Neural cell (in vitro differentiated cells): Measurements from ENCODE around the gene ITGB1. TPM values are rescaled to one million over a fixed set of nuclear protein-coding genes. Genes with fewer than 3 reads are reported as not detected.

Source experiments
- H2AFZ ChIP-seq: fragments of 200-600, 300-800 bp; sonication (generic), shearing (Covaris generic); 2 replicates; pipeline ENCODE4 v1.6.0; 2014; ENCODE audit warnings: low read depth, mild to moderate bottlenecking, antibody characterized with exemption, low read length, moderate library complexity
- H3F3A ChIP-seq: fragments of 200-600 bp; shearing (Covaris generic); 2 replicates; pipeline ENCODE4 v1.6.1; 2016; ENCODE audit warnings: mild to moderate bottlenecking, moderate library complexity, mixed read lengths, antibody characterized with exemption, low read length; ENCODE audit not compliant: insufficient read depth, poor library complexity, severe bottlenecking
- H3K27ac ChIP-seq: fragments of 200-600, 300-800 bp; sonication (generic), shearing (Covaris generic); 2 replicates; pipeline ENCODE4 v1.5.1; 2014; ENCODE audit warnings: mild to moderate bottlenecking, low read length, moderate library complexity
- H3K27me3 ChIP-seq: fragments of 300-800, 200-600 bp; sonication (generic), shearing (Covaris generic); 2 replicates; pipeline ENCODE4 v1.6.0; 2014; ENCODE audit warnings: mild to moderate bottlenecking, low read depth, low read length, moderate library complexity; ENCODE audit not compliant: insufficient read depth
- H3K36me3 ChIP-seq: fragments of 300-800, 200-600 bp; sonication (generic), shearing (Covaris generic); 2 replicates; pipeline ENCODE4 v1.5.1; 2014; ENCODE audit warnings: mild to moderate bottlenecking, antibody characterized with exemption, low read length, moderate library complexity; ENCODE audit not compliant: insufficient read depth
- H3K4me2 ChIP-seq: fragments of 300-800, 200-600 bp; sonication (generic), shearing (Covaris generic); 2 replicates; pipeline ENCODE4 v1.6.0; 2014; ENCODE audit warnings: mild to moderate bottlenecking, low read length
- H3K4me3 ChIP-seq: fragments of 300-800, 200-600 bp; sonication (generic), shearing (Covaris generic); 2 replicates; pipeline ENCODE4 v1.5.1; 2014; ENCODE audit warnings: mild to moderate bottlenecking, low read length, moderate library complexity
- H3K79me2 ChIP-seq: fragments of 200-600 bp; shearing (Covaris generic); replicated peaks from 2 replicates; pipeline ENCODE4 v1.6.0; 2014; ENCODE audit warnings: mild to moderate bottlenecking, low read length, moderate library complexity; ENCODE audit not compliant: insufficient read depth
- H3K9ac ChIP-seq: fragments of 300-800, 200-600 bp; sonication (generic), shearing (Covaris generic); 2 replicates; pipeline ENCODE4 v1.6.1; 2016; ENCODE audit warnings: mild to moderate bottlenecking, low read length, mixed read lengths
- H3K9me2 ChIP-seq: fragments of 200-600 bp; shearing (Covaris generic); 2 replicates; pipeline ENCODE4 v1.6.1; 2016; ENCODE audit warnings: mild to moderate bottlenecking, low read length, mixed read lengths; ENCODE audit not compliant: insufficient read depth
- H3K9me3 ChIP-seq: fragments of 200-600, 300-800 bp; sonication (generic), shearing (Covaris generic); 2 replicates; pipeline ENCODE4 v1.6.1; 2016; ENCODE audit warnings: mild to moderate bottlenecking, mixed run types, low read length, moderate library complexity, mixed read lengths
- H4K20me1 ChIP-seq: fragments of 200-600 bp; shearing (Covaris generic); 2 replicates; pipeline ENCODE4 v1.6.1; 2016; ENCODE audit warnings: mild to moderate bottlenecking, mixed run types; ENCODE audit not compliant: insufficient read depth
- EP300 ChIP-seq: fragments of 450-650 bp; conservative IDR thresholded peaks from 2 replicates; pipeline ENCODE4 v1.6.1; 2014; ENCODE audit warnings: antibody characterized with exemption, mild to moderate bottlenecking, moderate library complexity; ENCODE audit not compliant: poor library complexity, severe bottlenecking
- EZH2 ChIP-seq: fragments of 200-600, 300-800 bp; shearing (Covaris generic), sonication (generic); IDR thresholded peaks from 2 replicates; pipeline ENCODE4 v1.6.1; 2014; ENCODE audit warnings: antibody characterized with exemption, low read length, borderline replicate concordance, mild to moderate bottlenecking; ENCODE audit not compliant: insufficient read depth, poor library complexity, severe bottlenecking
- MXI1 ChIP-seq: fragments of 450-650 bp; conservative IDR thresholded peaks from 2 replicates; pipeline ENCODE4 v1.6.1; 2014; ENCODE audit warnings: antibody characterized with exemption, mild to moderate bottlenecking; ENCODE audit not compliant: poor library complexity, severe bottlenecking
- POLR2AphosphoS5 ChIP-seq: IDR thresholded peaks from 2 replicates; pipeline ENCODE4 v1.6.1; 2012
- RAD21 ChIP-seq: fragments of 450-650 bp; conservative IDR thresholded peaks from 2 replicates; pipeline ENCODE4 v1.6.1; 2014; ENCODE audit warnings: antibody characterized with exemption, mild to moderate bottlenecking, moderate library complexity
- SMC3 ChIP-seq: fragments of 450-650 bp; conservative IDR thresholded peaks from 2 replicates; pipeline ENCODE4 v1.6.1; 2014; ENCODE audit warnings: antibody characterized with exemption, mild to moderate bottlenecking, moderate library complexity; ENCODE audit not compliant: poor library complexity
- TAF1 ChIP-seq: IDR thresholded peaks from 2 replicates; pipeline ENCODE4 v1.6.1; 2012; ENCODE audit warnings: low read depth
- polyA plus RNA-seq: library from polyadenylated mRNA; depleted of rRNA; stranded (reverse); fragments of >200 nt; gene quantifications from 2 replicates; pipeline ENCODE4 v1.2.3, GENCODE V29; 2014
- TF ChIP-seq, protein P1 (sequence below): IDR thresholded peaks from 2 replicates; pipeline ENCODE4 v1.6.1; 2012; ENCODE audit warnings: borderline replicate concordance
- TF ChIP-seq, protein P2 (sequence below): fragments of 450-650 bp; IDR thresholded peaks from 2 replicates; pipeline ENCODE4 v1.5.1; 2014; ENCODE audit warnings: antibody characterized with exemption, mild to moderate bottlenecking, moderate library complexity; ENCODE audit not compliant: poor library complexity, severe bottlenecking

Gene ITGB1
- polyA plus RNA-seq, 1 donor from 2014 or later = 62.4 TPM

DNA sequence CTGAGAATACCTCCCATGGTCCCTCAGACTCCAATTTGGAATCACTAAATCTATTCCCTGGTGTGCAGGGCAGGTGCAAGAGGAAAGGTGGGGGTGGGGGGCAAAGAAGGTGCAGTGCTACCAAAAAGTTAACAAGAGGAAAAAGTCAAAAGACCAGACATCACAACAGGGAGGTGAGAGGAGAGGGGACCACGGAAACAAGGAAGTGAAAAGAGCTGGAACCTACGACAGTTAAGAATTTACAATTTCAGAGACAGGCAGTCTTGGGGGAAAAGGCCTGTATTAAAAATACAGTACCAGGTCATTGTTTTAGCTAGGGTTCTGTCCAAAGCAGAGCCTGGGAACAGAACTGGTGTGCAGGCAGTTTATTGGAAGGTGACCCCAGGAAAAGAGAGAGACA lies 14.6 kb downstream of the ITGB1 start (continued):
- TF ChIP-seq POLR2AphosphoS5 (no peak), MXI1 (no peak), SMC3 (no peak), EZH2 (no peak)

- H3F3A ChIP-seq = no peaks in the 10 kb centered on the region
- peaks cover 79% of the 10 kb centered on the region for H3K79me2 ChIP-seq
- H3K4me3 ChIP-seq = no peak overlapping the region
- no peaks in the 10 kb centered on the region for H3K9me2 ChIP-seq
- H3K27ac ChIP-seq = no peak overlapping the region
- no peaks in the 10 kb centered on the region for H4K20me1 ChIP-seq
- no peak overlapping the region for H3K4me2 ChIP-seq
- H2AFZ ChIP-seq = no peak overlapping the region
- no peaks in the 10 kb centered on the region for H3K9me3 ChIP-seq
- H3K9ac ChIP-seq = no peak overlapping the region
- TF ChIP-seq, protein P1, sequence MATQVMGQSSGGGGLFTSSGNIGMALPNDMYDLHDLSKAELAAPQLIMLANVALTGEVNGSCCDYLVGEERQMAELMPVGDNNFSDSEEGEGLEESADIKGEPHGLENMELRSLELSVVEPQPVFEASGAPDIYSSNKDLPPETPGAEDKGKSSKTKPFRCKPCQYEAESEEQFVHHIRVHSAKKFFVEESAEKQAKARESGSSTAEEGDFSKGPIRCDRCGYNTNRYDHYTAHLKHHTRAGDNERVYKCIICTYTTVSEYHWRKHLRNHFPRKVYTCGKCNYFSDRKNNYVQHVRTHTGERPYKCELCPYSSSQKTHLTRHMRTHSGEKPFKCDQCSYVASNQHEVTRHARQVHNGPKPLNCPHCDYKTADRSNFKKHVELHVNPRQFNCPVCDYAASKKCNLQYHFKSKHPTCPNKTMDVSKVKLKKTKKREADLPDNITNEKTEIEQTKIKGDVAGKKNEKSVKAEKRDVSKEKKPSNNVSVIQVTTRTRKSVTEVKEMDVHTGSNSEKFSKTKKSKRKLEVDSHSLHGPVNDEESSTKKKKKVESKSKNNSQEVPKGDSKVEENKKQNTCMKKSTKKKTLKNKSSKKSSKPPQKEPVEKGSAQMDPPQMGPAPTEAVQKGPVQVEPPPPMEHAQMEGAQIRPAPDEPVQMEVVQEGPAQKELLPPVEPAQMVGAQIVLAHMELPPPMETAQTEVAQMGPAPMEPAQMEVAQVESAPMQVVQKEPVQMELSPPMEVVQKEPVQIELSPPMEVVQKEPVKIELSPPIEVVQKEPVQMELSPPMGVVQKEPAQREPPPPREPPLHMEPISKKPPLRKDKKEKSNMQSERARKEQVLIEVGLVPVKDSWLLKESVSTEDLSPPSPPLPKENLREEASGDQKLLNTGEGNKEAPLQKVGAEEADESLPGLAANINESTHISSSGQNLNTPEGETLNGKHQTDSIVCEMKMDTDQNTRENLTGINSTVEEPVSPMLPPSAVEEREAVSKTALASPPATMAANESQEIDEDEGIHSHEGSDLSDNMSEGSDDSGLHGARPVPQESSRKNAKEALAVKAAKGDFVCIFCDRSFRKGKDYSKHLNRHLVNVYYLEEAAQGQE = no peak
- TF ChIP-seq SMC3 (no peak), EP300 (no peak), RAD21 (no peak), TAF1 (no peak), EZH2 (no peak), POLR2AphosphoS5 (no peak), MXI1 (no peak)
- TF ChIP-seq, protein P2, sequence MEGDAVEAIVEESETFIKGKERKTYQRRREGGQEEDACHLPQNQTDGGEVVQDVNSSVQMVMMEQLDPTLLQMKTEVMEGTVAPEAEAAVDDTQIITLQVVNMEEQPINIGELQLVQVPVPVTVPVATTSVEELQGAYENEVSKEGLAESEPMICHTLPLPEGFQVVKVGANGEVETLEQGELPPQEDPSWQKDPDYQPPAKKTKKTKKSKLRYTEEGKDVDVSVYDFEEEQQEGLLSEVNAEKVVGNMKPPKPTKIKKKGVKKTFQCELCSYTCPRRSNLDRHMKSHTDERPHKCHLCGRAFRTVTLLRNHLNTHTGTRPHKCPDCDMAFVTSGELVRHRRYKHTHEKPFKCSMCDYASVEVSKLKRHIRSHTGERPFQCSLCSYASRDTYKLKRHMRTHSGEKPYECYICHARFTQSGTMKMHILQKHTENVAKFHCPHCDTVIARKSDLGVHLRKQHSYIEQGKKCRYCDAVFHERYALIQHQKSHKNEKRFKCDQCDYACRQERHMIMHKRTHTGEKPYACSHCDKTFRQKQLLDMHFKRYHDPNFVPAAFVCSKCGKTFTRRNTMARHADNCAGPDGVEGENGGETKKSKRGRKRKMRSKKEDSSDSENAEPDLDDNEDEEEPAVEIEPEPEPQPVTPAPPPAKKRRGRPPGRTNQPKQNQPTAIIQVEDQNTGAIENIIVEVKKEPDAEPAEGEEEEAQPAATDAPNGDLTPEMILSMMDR = no peak
- H3K36me3 ChIP-seq = no peaks in the 10 kb centered on the region
- H3K27me3 ChIP-seq = no peaks in the 10 kb centered on the region
Observed at GRCh38 chr10:32942081-32942480, 15.9 kb downstream of the ITGB1 start.

- TF ChIP-seq EZH2 (no peak), SMC3 (no peak), POLR2AphosphoS5 (no peak), TAF1 (no peak), EP300 (no peak)
- TF ChIP-seq, protein P2 = no peak
- Histone ChIP-seq H3K9me2 (no peaks in the 10 kb centered on the region), H3K79me2 (peaks cover 83% of the 10 kb centered on the region), H3K27me3 (no peaks in the 10 kb centered on the region), H3K36me3 (no peaks in the 10 kb centered on the region), H3K4me2 (no peak overlapping the region), H3K9ac (no peak overlapping the region), H3F3A (peaks cover 3% of the 10 kb centered on the region), H3K27ac (no peak overlapping the region), H3K4me3 (no peak overlapping the region), H4K20me1 (no peaks in the 10 kb centered on the region), H3K9me3 (no peaks in the 10 kb centered on the region), H2AFZ (no peak overlapping the region)
Observed at GRCh38 chr10:32941357-32941756, 16.7 kb downstream of the ITGB1 start.
